OCI-LY7 (cell line): ENCODE data around the gene SYT13. TPM values are rescaled to one million over a fixed set of nuclear protein-coding genes. Genes with fewer than 3 reads are reported as not detected.

ENCODE experiments used
- BruUV-seq: library from RNA; stranded (reverse); fragments of 400-500 nt; replicated peaks from 2 replicates; lab custom pipeline; 2021; lab: Mats Ljungman, UMichigan
- CTCF ChIA-PET: fragments of 300-600 bp; sonication (Branson Sonifier 250); formaldehyde crosslinking; loops from one replicate; lab custom pipeline; 2022; ENCODE audit warnings: antibody characterized with exemption; ENCODE audit not compliant: unreplicated experiment; lab: Charles Lee
- POLR2A ChIA-PET: fragments of 300-600 bp; sonication (Branson Sonifier 250); formaldehyde crosslinking; loops from one replicate; lab custom pipeline; 2022; ENCODE audit warnings: antibody characterized with exemption; lab: Charles Lee
- DNase-seq: peaks from one replicate; pipeline ENCODE4 v3.0.0-alpha.2; 2015; ENCODE audit warnings: low spot score
- H2AFZ ChIP-seq: fragments of 200-600 bp; sonication (generic), shearing (Covaris generic); 2 replicates; pipeline ENCODE4 v1.6.1; 2014; ENCODE audit warnings: mild to moderate bottlenecking, antibody characterized with exemption, low read length, moderate library complexity
- H3K27ac ChIP-seq: fragments of 200-600 bp; sonication (generic); 2 replicates; pipeline ENCODE4 v1.5.1; 2014; ENCODE audit warnings: mixed run types, low read depth, mild to moderate bottlenecking, moderate library complexity, low read length, inconsistent platforms; ENCODE audit not compliant: poor library complexity, severe bottlenecking
- H3K36me3 ChIP-seq: fragments of 200-600 bp; sonication (generic); 2 replicates; pipeline ENCODE4 v1.6.1; 2014; ENCODE audit warnings: mild to moderate bottlenecking, antibody characterized with exemption, low read length, moderate library complexity, mixed read lengths; ENCODE audit not compliant: insufficient read depth
- H3K4me1 ChIP-seq: fragments of 200-600 bp; sonication (generic); 2 replicates; pipeline ENCODE4 v1.5.1; 2014; ENCODE audit warnings: mild to moderate bottlenecking, low read length; ENCODE audit not compliant: insufficient read depth, poor library complexity, severe bottlenecking
- H3K4me2 ChIP-seq: fragments of 200-600 bp; sonication (generic); 2 replicates; pipeline ENCODE4 v1.6.1; 2014; ENCODE audit warnings: mild to moderate bottlenecking, low read length
- H3K4me3 ChIP-seq: fragments of 200-600 bp; sonication (generic); 2 replicates; pipeline ENCODE4 v1.5.1; 2014; ENCODE audit warnings: mild to moderate bottlenecking, low read depth, low read length; ENCODE audit not compliant: poor library complexity, severe bottlenecking
- H3K79me2 ChIP-seq: fragments of 200-600 bp; sonication (generic); 2 replicates; pipeline ENCODE4 v1.6.1; 2016; ENCODE audit warnings: low read depth, mild to moderate bottlenecking, low read length, moderate library complexity, mixed read lengths; ENCODE audit not compliant: insufficient read depth
- H3K9me2 ChIP-seq: fragments of 200-600 bp; sonication (generic); 2 replicates; pipeline ENCODE4 v1.6.1; 2016; ENCODE audit warnings: mild to moderate bottlenecking, low read length, mixed read lengths; ENCODE audit not compliant: insufficient read depth
- H3K9me3 ChIP-seq: fragments of 200-600 bp; sonication (generic); 2 replicates; pipeline ENCODE4 v1.6.1; 2014; ENCODE audit warnings: mild to moderate bottlenecking, mixed run types, low read length, mixed read lengths
- H4K20me1 ChIP-seq: fragments of 200-600 bp; sonication (generic); 2 replicates; pipeline ENCODE4 v1.6.1; 2014; ENCODE audit warnings: mild to moderate bottlenecking, antibody characterized with exemption, low read length, moderate library complexity, mixed read lengths; ENCODE audit not compliant: insufficient read depth
- EZH2phosphoT487 ChIP-seq: fragments of 200-600 bp; sonication (generic); IDR thresholded peaks from 2 replicates; pipeline ENCODE4 v1.6.1; 2018; ENCODE audit warnings: low read depth, borderline replicate concordance, mild to moderate bottlenecking, mixed run types, antibody characterized with exemption, low read length, moderate library complexity, mixed read lengths
- intact Hi-C: fragments of 100-400 bp; cut with micrococcal nuclease; formaldehyde crosslinking; loops from one replicate; pipeline ENCODE4 v1.10.0; 2022; ENCODE audit not compliant: unreplicated experiment
- total RNA-seq, 2 experiments: library from RNA; depleted of rRNA in 1 of 2; stranded (reverse); fragments of >200 nt in 1 of 2; shearing (Covaris generic) in 1 of 2; gene quantifications; 2 replicates each; pipeline ENCODE4 v1.2.3, GENCODE V29; 2014 to 2022
- TF ChIP-seq, protein P1 (sequence below): fragments of 200-600 bp; sonication (generic); conservative IDR thresholded peaks from 2 replicates; pipeline ENCODE4 v1.5.1; 2014; ENCODE audit warnings: mild to moderate bottlenecking, antibody characterized with exemption, low read length, moderate library complexity, mixed read lengths

The SYT13 gene
- total RNA-seq, 2 experiments from 2014 or later: not detected

DNA sequence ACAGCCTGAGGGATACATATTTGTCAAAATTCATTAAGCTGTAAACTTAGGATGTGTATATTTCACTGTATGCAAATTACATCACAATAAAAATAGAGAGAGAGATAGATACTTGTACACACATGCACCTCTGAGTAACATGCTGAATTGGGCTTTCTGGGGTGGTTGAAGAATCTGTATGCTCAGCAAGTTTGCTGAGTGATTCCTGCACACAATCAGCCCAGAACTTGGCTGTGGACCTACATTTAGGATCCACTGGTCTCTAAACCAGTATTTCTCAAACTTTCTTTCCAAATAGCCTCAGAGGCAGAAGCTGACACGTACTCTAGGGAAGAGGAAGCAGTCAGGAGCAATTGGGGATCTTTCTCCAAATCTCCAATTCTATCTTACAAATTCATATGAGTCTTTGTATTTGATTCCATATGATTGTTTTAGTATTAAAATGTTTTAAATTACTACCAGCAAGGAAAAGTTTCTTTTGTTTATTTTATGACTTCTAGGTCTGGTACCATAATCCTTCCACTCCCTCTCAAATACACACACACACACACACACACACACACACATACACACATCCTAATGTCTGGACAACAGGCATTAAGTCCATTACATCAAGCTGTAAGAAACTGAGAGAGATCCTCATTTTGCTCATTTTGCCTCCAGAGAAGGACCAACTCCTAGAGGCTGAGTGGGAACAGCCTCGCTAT lies 20.0 kb downstream of the SYT13 start:
- DNase-seq: no peak
- CTCF ChIA-PET: interaction anchor here (0.6 kb wide), 1 partner anchor 328 kb away, joined by 3 read pairs; no protein-coding TSS in a partner anchor
- no peak overlapping the region for H3K4me2 ChIP-seq
- no peak overlapping the region for H2AFZ ChIP-seq
- no TSS peak for BruUV-seq
- POLR2A ChIA-PET: interaction anchor here (0.9 kb wide), 1 partner anchor 42 kb away, joined by 3 read pairs; no protein-coding TSS in a partner anchor
- no peaks in the 10 kb centered on the region for H3K79me2 ChIP-seq
- no peaks in the 10 kb centered on the region for H3K4me1 ChIP-seq
- H3K27ac ChIP-seq: no peak overlapping the region
- no peaks in the 10 kb centered on the region for H3K9me3 ChIP-seq
- no peaks in the 10 kb centered on the region for H3K36me3 ChIP-seq
- H3K4me3 ChIP-seq: no peak overlapping the region
- H4K20me1 ChIP-seq: no peaks in the 10 kb centered on the region
- TF ChIP-seq EZH2phosphoT487: no peak
- TF ChIP-seq, protein P1, sequence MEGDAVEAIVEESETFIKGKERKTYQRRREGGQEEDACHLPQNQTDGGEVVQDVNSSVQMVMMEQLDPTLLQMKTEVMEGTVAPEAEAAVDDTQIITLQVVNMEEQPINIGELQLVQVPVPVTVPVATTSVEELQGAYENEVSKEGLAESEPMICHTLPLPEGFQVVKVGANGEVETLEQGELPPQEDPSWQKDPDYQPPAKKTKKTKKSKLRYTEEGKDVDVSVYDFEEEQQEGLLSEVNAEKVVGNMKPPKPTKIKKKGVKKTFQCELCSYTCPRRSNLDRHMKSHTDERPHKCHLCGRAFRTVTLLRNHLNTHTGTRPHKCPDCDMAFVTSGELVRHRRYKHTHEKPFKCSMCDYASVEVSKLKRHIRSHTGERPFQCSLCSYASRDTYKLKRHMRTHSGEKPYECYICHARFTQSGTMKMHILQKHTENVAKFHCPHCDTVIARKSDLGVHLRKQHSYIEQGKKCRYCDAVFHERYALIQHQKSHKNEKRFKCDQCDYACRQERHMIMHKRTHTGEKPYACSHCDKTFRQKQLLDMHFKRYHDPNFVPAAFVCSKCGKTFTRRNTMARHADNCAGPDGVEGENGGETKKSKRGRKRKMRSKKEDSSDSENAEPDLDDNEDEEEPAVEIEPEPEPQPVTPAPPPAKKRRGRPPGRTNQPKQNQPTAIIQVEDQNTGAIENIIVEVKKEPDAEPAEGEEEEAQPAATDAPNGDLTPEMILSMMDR: no peak
- intact Hi-C loops: no loop called here
- H3K9me2 ChIP-seq: no peaks in the 10 kb centered on the region

DNA sequence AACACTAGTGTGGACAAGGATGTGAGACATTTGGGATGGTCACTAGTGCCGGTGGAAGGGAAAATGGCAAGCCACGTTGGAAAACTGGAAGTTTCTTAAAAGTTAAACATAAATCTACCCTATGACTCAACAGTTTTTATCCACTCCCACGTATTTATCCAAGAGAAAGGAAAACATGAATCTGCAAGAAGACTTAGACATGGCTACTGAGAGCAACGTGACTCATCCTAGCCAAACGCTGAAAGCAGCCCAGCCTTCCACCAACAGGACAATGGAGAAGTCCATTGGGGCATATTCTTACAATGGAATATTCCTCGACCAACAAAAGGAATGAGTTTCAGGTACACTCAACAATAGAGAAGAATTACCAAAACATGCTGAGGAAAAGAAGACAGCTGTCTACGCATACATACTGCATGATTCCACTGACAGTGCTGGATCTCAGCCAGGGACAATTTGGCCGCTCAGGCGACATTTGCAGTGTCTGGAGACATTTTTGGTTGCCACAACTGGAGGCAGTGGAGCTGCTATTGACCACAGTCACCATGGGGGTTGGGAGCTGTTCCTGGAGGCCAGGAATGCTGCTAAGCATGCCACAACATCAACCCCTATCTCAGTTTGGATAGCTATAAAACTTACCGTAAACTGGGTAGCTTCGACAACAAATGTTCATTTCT lies 21.2 kb downstream of the SYT13 start:
- no peak overlapping the region for H2AFZ ChIP-seq
- no peak overlapping the region for H3K4me2 ChIP-seq

More for the DNA sequence above, 21.2 kb downstream of the SYT13 start:
- ChIA-PET CTCF (no interaction called here), POLR2A (no interaction called here)
- no peaks in the 10 kb centered on the region for H3K4me1 ChIP-seq
- no peaks in the 10 kb centered on the region for H3K9me3 ChIP-seq
- H3K27ac ChIP-seq: no peak overlapping the region
- no TSS peak for BruUV-seq
- H3K36me3 ChIP-seq: no peaks in the 10 kb centered on the region
- intact Hi-C loops: no loop called here
- H3K9me2 ChIP-seq: no peaks in the 10 kb centered on the region
- DNase-seq: no peak
- TF ChIP-seq EZH2phosphoT487: no peak
- TF ChIP-seq, protein P1: no peak
- H3K4me3 ChIP-seq: no peak overlapping the region
- no peaks in the 10 kb centered on the region for H4K20me1 ChIP-seq
- no peaks in the 10 kb centered on the region for H3K79me2 ChIP-seq
